SK-N-SH treated with all-trans-retinoic acid at 6 μM for 48 hours (cell line): ENCODE measurements around the gene LRRC63.

Experiments used
- ATAC-seq: fragments of 200-7000 bp; cut with Tn5 transposase; 3 replicates; pipeline ENCODE4 v1.9.1; 2020; ENCODE audit warnings: mild to moderate bottlenecking, moderate library complexity
- ARNTL ChIP-seq: fragments of 450-650 bp; formaldehyde crosslinking; IDR thresholded peaks from 2 replicates; pipeline ENCODE4 v1.5.0; 2020; ENCODE audit warnings: low read depth, mild to moderate bottlenecking, moderate library complexity, borderline replicate concordance
- BACH2 ChIP-seq: fragments of 250-450 bp; sonication (Bioruptor Pico); IDR thresholded peaks from 2 replicates; pipeline ENCODE4 v1.9.0; 2021; ENCODE audit warnings: mild to moderate bottlenecking, borderline replicate concordance
- CSDC2 ChIP-seq: fragments of 250-450 bp; sonication (Bioruptor Pico); IDR thresholded peaks from 2 replicates; pipeline ENCODE4 v1.5.0; 2020; ENCODE audit warnings: mild to moderate bottlenecking, moderate library complexity
- ESRRG ChIP-seq: fragments of 250-450 bp; sonication (Bioruptor Pico); IDR thresholded peaks from 2 replicates; pipeline ENCODE4 v1.6.1; 2021; ENCODE audit warnings: mild to moderate bottlenecking
- ISL1 ChIP-seq: fragments of 250-450 bp; sonication (Bioruptor Pico); IDR thresholded peaks from 2 replicates; pipeline ENCODE4 v2.1.2; 2022; ENCODE audit warnings: mild to moderate bottlenecking, moderate library complexity
- OSR1 ChIP-seq: fragments of 250-450 bp; sonication (Bioruptor Pico); IDR thresholded peaks from 2 replicates; pipeline ENCODE4 v1.8.0; 2022; ENCODE audit warnings: moderate library complexity, mild to moderate bottlenecking, inconsistent platforms
- PATZ1 ChIP-seq: fragments of 250-450 bp; sonication (Bioruptor Pico); IDR thresholded peaks from 2 replicates; pipeline ENCODE4 v1.8.0; 2020; ENCODE audit warnings: mild to moderate bottlenecking, moderate library complexity, borderline replicate concordance
- POU6F1 ChIP-seq: fragments of 250-450 bp; sonication (Bioruptor Pico); IDR thresholded peaks from 2 replicates; pipeline ENCODE4 v1.8.0; 2021; ENCODE audit warnings: low read depth, mild to moderate bottlenecking, moderate library complexity, borderline replicate concordance
- PPARA ChIP-seq: fragments of 250-450 bp; sonication (Bioruptor Pico); IDR thresholded peaks from 2 replicates; pipeline ENCODE4 v1.5.0; 2020; ENCODE audit warnings: mild to moderate bottlenecking, borderline replicate concordance
- RARB ChIP-seq: fragments of 250-450 bp; sonication (Bioruptor Pico); IDR thresholded peaks from 2 replicates; pipeline ENCODE4 v1.8.0; 2021; ENCODE audit warnings: mild to moderate bottlenecking, moderate library complexity
- SNAI2 ChIP-seq: fragments of 250-450 bp; sonication (Bioruptor Pico); IDR thresholded peaks from 2 replicates; pipeline ENCODE4 v1.5.0; 2020; ENCODE audit warnings: mild to moderate bottlenecking, moderate library complexity
- TCF4 ChIP-seq: fragments of 250-450 bp; sonication (Bioruptor Pico); IDR thresholded peaks from 2 replicates; pipeline ENCODE4 v1.8.0; 2021; ENCODE audit warnings: mild to moderate bottlenecking, moderate library complexity, borderline replicate concordance
- TOX ChIP-seq: fragments of 250-450 bp; sonication (Bioruptor Pico); IDR thresholded peaks from 2 replicates; pipeline ENCODE4 v1.8.0; 2021; ENCODE audit warnings: mild to moderate bottlenecking, moderate library complexity, borderline replicate concordance
- TSHZ2 ChIP-seq: fragments of 250-450 bp; sonication (Bioruptor Pico); IDR thresholded peaks from 2 replicates; pipeline ENCODE4 v1.5.0; 2020; ENCODE audit warnings: mild to moderate bottlenecking, moderate library complexity
- ZC3H10 ChIP-seq: fragments of 250-450 bp; sonication (Bioruptor Pico); IDR thresholded peaks from 2 replicates; pipeline ENCODE4 v1.5.1; 2021; ENCODE audit warnings: mild to moderate bottlenecking, moderate library complexity
- ZFP3 ChIP-seq: fragments of 250-450 bp; sonication (Bioruptor Pico); IDR thresholded peaks from 2 replicates; pipeline ENCODE4 v1.5.0; 2020; ENCODE audit warnings: mild to moderate bottlenecking, moderate library complexity
- ZFP30 ChIP-seq: fragments of 450-650 bp; formaldehyde crosslinking; IDR thresholded peaks from 2 replicates; pipeline ENCODE4 v1.5.0; 2022; ENCODE audit warnings: mild to moderate bottlenecking, moderate library complexity
- ZNF565 ChIP-seq: fragments of 450-650 bp; formaldehyde crosslinking; conservative IDR thresholded peaks from 2 replicates; pipeline ENCODE4 v1.5.0; 2020; ENCODE audit warnings: low read depth, mild to moderate bottlenecking, moderate library complexity
- ZNF8 ChIP-seq: fragments of 450-650 bp; formaldehyde crosslinking; IDR thresholded peaks from 2 replicates; pipeline ENCODE4 v1.5.0; 2020; ENCODE audit warnings: mild to moderate bottlenecking, moderate library complexity
- TF ChIP-seq, protein P1 (sequence below): fragments of 250-450 bp; sonication (Bioruptor Pico); IDR thresholded peaks from 2 replicates; pipeline ENCODE4 v1.5.1; 2021; ENCODE audit warnings: mild to moderate bottlenecking, moderate library complexity

LRRC63 gene

DNA sequence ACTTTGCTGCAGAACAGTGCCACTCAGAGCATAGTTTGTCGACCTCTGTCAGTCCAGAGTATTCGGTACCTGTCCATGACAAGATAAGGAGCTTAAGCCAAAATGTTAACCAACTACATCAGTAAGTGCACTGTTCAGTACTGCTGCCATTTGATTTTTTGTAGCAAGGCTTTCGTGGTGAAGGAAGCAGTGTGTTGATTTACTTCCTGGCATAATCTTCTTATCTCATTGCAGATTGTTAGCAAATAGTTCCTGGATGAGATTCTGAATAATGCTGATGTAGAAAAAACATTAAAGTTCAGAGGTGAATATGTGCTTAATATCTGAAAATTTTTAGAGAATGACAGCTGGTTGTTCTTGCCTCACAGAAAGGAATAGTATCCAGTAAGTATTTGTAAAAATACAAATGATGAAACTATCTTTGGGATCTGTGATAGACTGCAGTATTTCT, 85.7 kb downstream of the LRRC63 start:
- no peak for TF ChIP-seq PPARA (CRISPR knock-in tag)
- no peak for TF ChIP-seq ZNF565 (CRISPR knock-in tag)
- no peak; the same call in 2 of the 3 replicates for ATAC-seq

DNA sequence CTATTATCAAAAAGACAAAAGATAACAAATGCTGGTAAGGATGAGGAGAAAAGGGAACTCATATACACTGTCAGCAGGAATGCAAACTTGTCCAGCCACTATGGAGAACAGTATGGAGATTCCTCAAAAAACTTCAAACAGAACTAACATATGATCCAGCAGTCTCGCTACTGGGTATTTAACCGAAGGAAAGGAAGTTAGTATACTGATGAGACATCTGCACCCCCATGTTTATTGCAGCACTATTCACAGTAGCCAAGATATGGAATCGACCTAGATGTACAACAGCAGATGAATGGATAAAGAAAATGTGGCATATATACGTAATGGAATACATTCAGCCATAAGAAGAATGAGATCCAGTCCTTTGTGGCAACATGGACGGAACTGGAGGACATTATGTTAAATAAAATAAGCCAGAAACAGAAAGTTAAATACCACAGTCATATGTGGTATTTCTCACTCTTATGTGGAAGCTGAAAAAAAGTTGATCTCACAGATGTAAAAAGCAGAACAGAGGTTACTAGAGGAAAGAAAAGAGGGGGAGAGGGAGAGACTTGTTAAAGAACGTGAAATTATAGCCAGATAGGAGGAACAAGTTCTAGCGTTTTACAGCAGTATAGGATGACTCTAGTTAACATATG, 92.1 kb downstream of the LRRC63 start:
- ATAC-seq = no peak
- TF ChIP-seq ZFP30 (CRISPR knock-in tag) = no peak
- TF ChIP-seq TOX (CRISPR knock-in tag) = no peak
- TF ChIP-seq PATZ1 = no peak
- TF ChIP-seq ESRRG = no peak
- TF ChIP-seq, protein P1, sequence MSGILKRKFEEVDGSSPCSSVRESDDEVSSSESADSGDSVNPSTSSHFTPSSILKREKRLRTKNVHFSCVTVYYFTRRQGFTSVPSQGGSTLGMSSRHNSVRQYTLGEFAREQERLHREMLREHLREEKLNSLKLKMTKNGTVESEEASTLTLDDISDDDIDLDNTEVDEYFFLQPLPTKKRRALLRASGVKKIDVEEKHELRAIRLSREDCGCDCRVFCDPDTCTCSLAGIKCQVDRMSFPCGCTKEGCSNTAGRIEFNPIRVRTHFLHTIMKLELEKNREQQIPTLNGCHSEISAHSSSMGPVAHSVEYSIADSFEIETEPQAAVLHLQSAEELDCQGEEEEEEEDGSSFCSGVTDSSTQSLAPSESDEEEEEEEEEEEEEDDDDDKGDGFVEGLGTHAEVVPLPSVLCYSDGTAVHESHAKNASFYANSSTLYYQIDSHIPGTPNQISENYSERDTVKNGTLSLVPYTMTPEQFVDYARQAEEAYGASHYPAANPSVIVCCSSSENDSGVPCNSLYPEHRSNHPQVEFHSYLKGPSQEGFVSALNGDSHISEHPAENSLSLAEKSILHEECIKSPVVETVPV (CRISPR knock-in tag) = no peak
- no peak for TF ChIP-seq POU6F1
- no peak for TF ChIP-seq ZNF565 (CRISPR knock-in tag)
- no peak for TF ChIP-seq SNAI2 (CRISPR knock-in tag)
- TF ChIP-seq ZNF8 (CRISPR knock-in tag) = no peak
- TF ChIP-seq ZFP3 = no peak
- TF ChIP-seq TCF4 (CRISPR knock-in tag) = no peak
- no peak for TF ChIP-seq PPARA (CRISPR knock-in tag)
- TF ChIP-seq ISL1 = no peak
- TF ChIP-seq BACH2 (CRISPR knock-in tag) = no peak
- no peak for TF ChIP-seq RARB (CRISPR knock-in tag)
- no peak for TF ChIP-seq ARNTL (CRISPR knock-in tag)
- TF ChIP-seq TSHZ2 (CRISPR knock-in tag) = no peak
- TF ChIP-seq CSDC2 (CRISPR knock-in tag) = no peak

DNA sequence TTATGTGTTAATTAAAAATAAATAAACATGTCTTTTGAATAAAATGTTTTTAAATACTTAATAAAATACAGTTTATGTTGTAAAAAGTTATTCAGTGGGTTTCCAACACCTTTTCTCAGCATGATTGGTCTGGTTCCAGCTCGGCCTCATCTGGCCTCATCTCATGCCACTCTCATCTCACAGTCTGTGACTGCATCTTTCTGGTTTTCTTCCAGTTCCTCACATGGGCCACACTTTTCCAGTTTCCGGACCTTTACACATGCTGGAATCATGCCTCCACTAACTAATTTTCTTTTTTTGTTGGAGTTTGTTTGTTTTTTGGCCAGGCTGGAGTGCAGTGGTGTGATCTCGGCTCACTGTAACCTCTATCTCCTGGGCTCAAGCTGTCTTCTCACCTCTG, 92.8 kb downstream of the LRRC63 start:
- TF ChIP-seq PPARA (CRISPR knock-in tag) (no peak), OSR1 (no peak), ISL1 (no peak), ZFP30 (CRISPR knock-in tag) (no peak), ZC3H10 (no peak), ARNTL (CRISPR knock-in tag) (no peak), ESRRG (no peak), TSHZ2 (CRISPR knock-in tag) (no peak), POU6F1 (no peak)
- TF ChIP-seq, protein P1 (CRISPR knock-in tag) = no peak
- ATAC-seq = no peak
